HL-60 (cell line): ENCODE measurements around the gene CENPP.

ENCODE experiments used
- DNase-seq, 2 experiments: peaks; one replicate each; pipeline ENCODE4 v3.0.0-alpha.2; 2010 to 2020; ENCODE audit warnings: low read depth in 1 of 2, low spot score in 1 of 2
- H3K27ac ChIP-seq: fragments of 250-450 bp; sonication (Bioruptor Pico); replicated peaks from 2 replicates; pipeline ENCODE4 v1.5.1; 2020; ENCODE audit warnings: mild to moderate bottlenecking, moderate library complexity
- H3K27me3 ChIP-seq: fragments of 250-450 bp; sonication (Bioruptor Pico); 2 replicates; pipeline ENCODE4 v1.5.1; 2021; ENCODE audit warnings: mild to moderate bottlenecking, moderate library complexity; ENCODE audit not compliant: insufficient read depth, poor library complexity, severe bottlenecking
- H3K4me3 ChIP-seq: replicated peaks from 2 replicates; pipeline ENCODE4 v1.5.1; 2011; ENCODE audit warnings: mild to moderate bottlenecking, control low read depth, low read length; ENCODE audit not compliant: insufficient read depth
- CTCF ChIP-seq: IDR thresholded peaks from one replicate; pipeline ENCODE4 v1.5.1; 2011; ENCODE audit warnings: low read length, control low read depth, inconsistent platforms; ENCODE audit not compliant: insufficient read depth
- GABPA ChIP-seq: IDR thresholded peaks from 2 replicates; pipeline ENCODE4 v1.6.1; 2012; ENCODE audit warnings: low read depth
- POLR2AphosphoS5 ChIP-seq: IDR thresholded peaks from 2 replicates; pipeline ENCODE4 v1.6.1; 2012; ENCODE audit warnings: low read depth
- REST ChIP-seq: IDR thresholded peaks from 2 replicates; pipeline ENCODE4 v1.6.1; 2012; ENCODE audit warnings: low read depth; ENCODE audit not compliant: insufficient replicate concordance
- SPI1 ChIP-seq: IDR thresholded peaks from 2 replicates; pipeline ENCODE4 v1.6.1; 2012; ENCODE audit warnings: low read depth, mild to moderate bottlenecking, borderline replicate concordance

CENPP gene

GRCh38 chr9:92467041-92467440 lies 141.3 kb downstream of the CENPP start:
- Histone ChIP-seq H3K27ac (no peak overlapping the region), H3K27me3 (no peaks in the 10 kb centered on the region), H3K4me3 (no peak overlapping the region)
- DNase-seq: no peak
- no peak for TF ChIP-seq REST
- TF ChIP-seq CTCF: no peak
- TF ChIP-seq SPI1: no peak
- no peak for TF ChIP-seq GABPA
- TF ChIP-seq POLR2AphosphoS5: no peak

- TF ChIP-seq REST (no peak), SPI1 (no peak), GABPA (no peak), POLR2AphosphoS5 (no peak)
- no peak for DNase-seq
Measured at GRCh38 chr9:92467511-92467910, 141.8 kb downstream of the CENPP start.

GRCh38 chr9:92468206-92468605 lies 142.5 kb downstream of the CENPP start:
- DNase-seq: no peak
- no peak overlapping the region for H3K27ac ChIP-seq
- TF ChIP-seq POLR2AphosphoS5 (no peak), SPI1 (no peak), CTCF (no peak), REST (no peak), GABPA (no peak)
- H3K27me3 ChIP-seq: no peaks in the 10 kb centered on the region
- H3K4me3 ChIP-seq: no peak overlapping the region

More at GRCh38 chr9:92467511-92467910, 141.8 kb downstream of the CENPP start:
- H3K27me3 ChIP-seq: no peaks in the 10 kb centered on the region
- H3K27ac ChIP-seq: no peak overlapping the region
- H3K4me3 ChIP-seq: no peak overlapping the region

- Histone ChIP-seq H3K27ac (no peak overlapping the region), H3K4me3 (no peak overlapping the region), H3K27me3 (no peaks in the 10 kb centered on the region)
- no peak for DNase-seq
- TF ChIP-seq POLR2AphosphoS5 (no peak), CTCF (no peak), GABPA (no peak), SPI1 (no peak), REST (no peak)
Measured at GRCh38 chr9:92474587-92474986, 148.8 kb downstream of the CENPP start.
